Measurements from ENCODE around the gene UGCG.

DNA sequence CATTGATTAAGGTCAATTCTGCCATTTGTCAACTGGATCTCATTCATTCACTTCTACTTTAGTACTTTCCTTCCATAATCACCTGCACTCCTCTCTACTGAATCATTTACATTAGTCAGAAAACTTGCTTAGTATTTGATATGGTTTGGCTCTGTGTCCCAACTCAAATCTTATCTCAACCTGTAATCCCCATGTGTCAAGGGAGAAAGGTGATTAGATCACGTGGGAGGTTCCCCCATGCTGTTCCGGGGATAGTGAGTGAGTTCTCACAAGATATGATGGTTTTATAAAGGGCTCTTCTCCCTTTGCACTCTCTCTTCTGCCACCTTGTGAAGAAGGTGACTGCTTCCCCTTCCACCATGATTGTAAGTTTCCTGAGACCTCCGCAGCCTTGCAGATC lies 23.7 kb upstream of the UGCG start:
- TF ChIP-seq MAX (IDR thresholded peaks at IDR 0.05; ENCODE audit: low read depth, low read length) (no peak), POLR2A (IDR thresholded peaks at IDR 0.05; ENCODE audit: extremely low read depth, insufficient read length) (no peak), MYC (IDR thresholded peaks at IDR 0.05; ENCODE audit: low read depth, low read length) (no peak)
- TF ChIP-seq, protein P1, sequence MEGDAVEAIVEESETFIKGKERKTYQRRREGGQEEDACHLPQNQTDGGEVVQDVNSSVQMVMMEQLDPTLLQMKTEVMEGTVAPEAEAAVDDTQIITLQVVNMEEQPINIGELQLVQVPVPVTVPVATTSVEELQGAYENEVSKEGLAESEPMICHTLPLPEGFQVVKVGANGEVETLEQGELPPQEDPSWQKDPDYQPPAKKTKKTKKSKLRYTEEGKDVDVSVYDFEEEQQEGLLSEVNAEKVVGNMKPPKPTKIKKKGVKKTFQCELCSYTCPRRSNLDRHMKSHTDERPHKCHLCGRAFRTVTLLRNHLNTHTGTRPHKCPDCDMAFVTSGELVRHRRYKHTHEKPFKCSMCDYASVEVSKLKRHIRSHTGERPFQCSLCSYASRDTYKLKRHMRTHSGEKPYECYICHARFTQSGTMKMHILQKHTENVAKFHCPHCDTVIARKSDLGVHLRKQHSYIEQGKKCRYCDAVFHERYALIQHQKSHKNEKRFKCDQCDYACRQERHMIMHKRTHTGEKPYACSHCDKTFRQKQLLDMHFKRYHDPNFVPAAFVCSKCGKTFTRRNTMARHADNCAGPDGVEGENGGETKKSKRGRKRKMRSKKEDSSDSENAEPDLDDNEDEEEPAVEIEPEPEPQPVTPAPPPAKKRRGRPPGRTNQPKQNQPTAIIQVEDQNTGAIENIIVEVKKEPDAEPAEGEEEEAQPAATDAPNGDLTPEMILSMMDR (IDR thresholded peaks at IDR 0.05; ENCODE audit: low read depth, low read length) = no peak

Measured in NB4 (cell line).